ENCODE data around the gene CDKN1C.

CDKN1C gene

DNA sequence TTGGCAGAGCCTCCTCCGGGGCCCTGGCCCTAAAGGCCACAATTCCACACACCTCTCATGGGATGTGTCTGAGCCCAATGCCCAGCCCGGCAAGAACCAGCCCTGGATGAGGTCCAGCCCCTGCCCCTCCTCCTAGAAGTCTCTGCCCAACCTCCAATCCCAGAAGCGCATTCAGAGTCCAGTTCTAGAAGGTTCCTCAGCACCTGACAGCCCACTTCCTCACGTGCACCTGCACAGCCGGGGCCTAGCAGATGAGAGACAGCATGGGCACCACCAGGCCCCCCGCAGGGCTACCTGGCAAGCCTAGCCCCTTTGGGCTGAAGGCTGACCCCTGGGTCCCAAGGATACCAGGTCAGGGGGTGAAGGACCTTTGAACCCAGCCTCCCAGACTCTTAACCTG is 11.5 kb upstream of the CDKN1C start:
- no peaks in the 10 kb centered on the region for H3K9me3 Mint-ChIP-seq
- TF ChIP-seq, protein P1, sequence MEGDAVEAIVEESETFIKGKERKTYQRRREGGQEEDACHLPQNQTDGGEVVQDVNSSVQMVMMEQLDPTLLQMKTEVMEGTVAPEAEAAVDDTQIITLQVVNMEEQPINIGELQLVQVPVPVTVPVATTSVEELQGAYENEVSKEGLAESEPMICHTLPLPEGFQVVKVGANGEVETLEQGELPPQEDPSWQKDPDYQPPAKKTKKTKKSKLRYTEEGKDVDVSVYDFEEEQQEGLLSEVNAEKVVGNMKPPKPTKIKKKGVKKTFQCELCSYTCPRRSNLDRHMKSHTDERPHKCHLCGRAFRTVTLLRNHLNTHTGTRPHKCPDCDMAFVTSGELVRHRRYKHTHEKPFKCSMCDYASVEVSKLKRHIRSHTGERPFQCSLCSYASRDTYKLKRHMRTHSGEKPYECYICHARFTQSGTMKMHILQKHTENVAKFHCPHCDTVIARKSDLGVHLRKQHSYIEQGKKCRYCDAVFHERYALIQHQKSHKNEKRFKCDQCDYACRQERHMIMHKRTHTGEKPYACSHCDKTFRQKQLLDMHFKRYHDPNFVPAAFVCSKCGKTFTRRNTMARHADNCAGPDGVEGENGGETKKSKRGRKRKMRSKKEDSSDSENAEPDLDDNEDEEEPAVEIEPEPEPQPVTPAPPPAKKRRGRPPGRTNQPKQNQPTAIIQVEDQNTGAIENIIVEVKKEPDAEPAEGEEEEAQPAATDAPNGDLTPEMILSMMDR (IDR thresholded peaks at IDR 0.05): no peak
- DNase-seq: no peak
- H3K4me3 Mint-ChIP-seq: no peak overlapping the region
- peaks cover 23% of the 10 kb centered on the region for H3K4me1 Mint-ChIP-seq
- no peak overlapping the region for H3K27ac Mint-ChIP-seq
- no peaks in the 10 kb centered on the region for H3K36me3 Mint-ChIP-seq (ENCODE audit: low read depth)
- H3K27me3 Mint-ChIP-seq (ENCODE audit: low read depth, poor library complexity): peaks cover 16% of the 10 kb centered on the region

DNA sequence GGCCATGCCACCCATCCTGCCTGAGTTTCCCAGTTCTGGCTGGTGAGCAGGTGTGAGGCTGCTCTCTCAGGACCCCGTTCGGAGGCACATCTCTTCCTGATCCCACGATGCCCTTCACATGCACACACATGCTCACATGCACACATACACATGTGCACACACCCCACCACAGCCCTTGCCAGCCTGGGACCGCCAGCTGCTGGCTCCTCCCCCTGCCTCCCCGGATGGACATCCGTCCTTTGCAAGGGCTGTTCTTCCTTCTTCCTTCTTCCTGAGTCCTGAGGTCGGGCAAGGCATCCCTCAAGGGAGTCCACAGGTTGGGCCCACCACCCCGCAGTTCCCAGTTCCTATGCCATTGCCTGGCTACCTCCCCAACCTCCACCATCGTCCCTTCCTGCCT is 10.5 kb upstream of the CDKN1C start:
- TF ChIP-seq, protein P1 (IDR thresholded peaks at IDR 0.05): no peak
- peaks cover 28% of the 10 kb centered on the region for H3K4me1 Mint-ChIP-seq
- no peak overlapping the region for H3K4me3 Mint-ChIP-seq
- no peak for DNase-seq
- no peaks in the 10 kb centered on the region for H3K9me3 Mint-ChIP-seq
- H3K27ac Mint-ChIP-seq: no peak overlapping the region
- peaks cover 13% of the 10 kb centered on the region for H3K27me3 Mint-ChIP-seq (ENCODE audit: low read depth, poor library complexity)
- no peaks in the 10 kb centered on the region for H3K36me3 Mint-ChIP-seq (ENCODE audit: low read depth)

DNA sequence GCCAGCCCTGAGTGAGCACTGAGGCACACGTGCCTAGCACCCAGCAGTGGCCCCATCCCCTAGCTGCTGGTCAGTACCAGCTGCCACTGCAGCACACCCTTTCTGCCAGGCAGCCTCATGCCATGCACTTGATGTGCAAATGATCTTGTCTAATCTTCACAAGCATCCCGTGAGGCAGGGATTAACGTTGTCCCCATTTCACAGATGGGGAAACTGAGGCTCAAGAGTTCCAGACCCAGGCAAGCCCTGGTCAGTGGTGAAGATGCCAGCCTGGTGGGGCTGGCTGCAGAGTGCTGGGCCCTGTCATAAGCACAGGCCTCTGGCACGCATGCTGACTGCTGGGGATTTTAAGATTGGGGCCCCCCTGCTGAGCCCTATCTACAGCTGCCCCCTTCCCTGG is 8.4 kb upstream of the CDKN1C start:
- H3K4me1 Mint-ChIP-seq: peaks cover 17% of the 10 kb centered on the region
- no peaks in the 10 kb centered on the region for H3K36me3 Mint-ChIP-seq (ENCODE audit: low read depth)
- TF ChIP-seq, protein P1 (IDR thresholded peaks at IDR 0.05): no peak
- peaks cover 8% of the 10 kb centered on the region for H3K27me3 Mint-ChIP-seq (ENCODE audit: low read depth, poor library complexity)
- H3K9me3 Mint-ChIP-seq: no peaks in the 10 kb centered on the region
- no peak overlapping the region for H3K27ac Mint-ChIP-seq
- H3K4me3 Mint-ChIP-seq: no peak overlapping the region
- no peak for DNase-seq

DNA sequence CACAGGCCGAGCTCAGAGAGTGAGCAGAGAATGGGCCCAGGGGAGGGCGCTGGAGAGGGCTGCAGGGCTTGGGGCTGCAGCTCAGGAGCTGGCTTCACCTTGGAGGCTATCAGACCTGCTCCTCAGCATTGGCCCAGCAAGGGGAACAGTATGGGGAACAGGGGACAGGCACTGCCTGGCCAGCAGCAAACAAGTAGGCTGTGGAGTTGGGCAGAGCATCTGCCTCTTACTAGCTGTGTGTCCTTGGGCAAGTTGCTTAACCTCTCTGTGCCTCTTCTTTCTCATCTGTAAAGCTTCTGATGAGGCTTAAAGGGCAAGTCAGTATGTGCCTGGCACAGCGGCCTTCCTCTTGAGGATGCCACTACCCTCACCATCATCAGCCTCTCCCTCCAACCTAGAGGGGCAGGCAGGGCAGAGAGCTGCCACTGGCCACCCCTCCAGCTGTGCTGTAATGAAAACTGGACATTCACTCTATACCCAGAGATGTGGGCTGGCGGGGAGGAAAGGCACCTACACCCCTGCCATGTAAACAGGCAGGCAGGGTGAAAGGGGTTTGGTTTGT is 7.5 kb upstream of the CDKN1C start:
- Mint-ChIP-seq H3K4me3 (peak overlapping the region; percentile 66), H3K36me3 (ENCODE audit: low read depth) (no peaks in the 10 kb centered on the region), H3K27me3 (ENCODE audit: low read depth, poor library complexity) (peaks cover 8% of the 10 kb centered on the region), H3K9me3 (no peaks in the 10 kb centered on the region), H3K4me1 (peaks cover 22% of the 10 kb centered on the region), H3K27ac (no peak overlapping the region)
- DNase-seq: no peak
- TF ChIP-seq, protein P1 (IDR thresholded peaks at IDR 0.05): no peak

DNA sequence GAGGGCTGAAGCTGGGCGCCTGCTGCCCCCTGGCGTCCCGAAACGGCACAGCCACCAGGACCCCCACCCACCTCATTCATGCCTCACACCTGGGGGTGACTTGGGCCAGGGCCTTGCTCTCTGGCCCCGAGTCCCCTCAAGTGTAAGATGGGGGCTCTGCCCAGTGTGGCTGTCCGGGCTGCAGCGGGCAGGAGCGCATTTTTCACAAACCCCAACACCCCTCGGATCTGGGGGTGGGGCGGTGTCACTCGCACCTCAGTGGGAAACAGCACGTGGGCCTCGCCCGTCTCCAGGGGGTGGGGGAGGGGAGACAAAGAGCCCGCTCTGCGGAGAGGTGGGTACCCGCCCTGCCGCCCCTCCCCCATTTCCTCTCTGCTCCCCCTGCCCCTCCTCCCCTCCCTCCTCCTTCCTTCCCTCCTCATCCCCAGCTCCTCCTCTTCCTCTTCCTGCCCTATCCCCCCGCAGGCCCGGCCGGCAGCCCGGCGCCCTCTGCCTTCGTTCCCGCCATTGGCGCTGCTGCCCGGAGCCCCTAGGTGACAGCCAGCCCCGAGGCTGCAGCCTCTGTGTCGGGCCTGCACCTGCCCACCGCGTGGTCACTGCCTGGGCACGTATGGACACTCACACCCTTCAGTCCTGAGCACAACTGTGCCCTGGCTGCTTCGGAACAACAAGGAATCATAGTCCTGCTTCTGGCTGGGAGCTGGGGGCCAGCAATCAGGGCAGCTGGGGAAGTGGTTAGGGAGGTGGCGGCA is 6.8 kb upstream of the CDKN1C start:
- TF ChIP-seq, protein P1 (IDR thresholded peaks at IDR 0.05): peak; percentile 94
- Mint-ChIP-seq H3K4me3 (peak overlapping the region; percentile 66), H3K4me1 (peaks cover 27% of the 10 kb centered on the region), H3K9me3 (no peaks in the 10 kb centered on the region), H3K36me3 (ENCODE audit: low read depth) (no peaks in the 10 kb centered on the region), H3K27ac (no peak overlapping the region), H3K27me3 (ENCODE audit: low read depth, poor library complexity) (peaks cover 12% of the 10 kb centered on the region)
- DNase-seq: peak; percentile 82

All from nephron progenitor cell (in vitro differentiated cells).